ENCODE data around the gene PHF24. TPM values are rescaled to one million over a fixed set of nuclear protein-coding genes. Genes with fewer than 3 reads are reported as not detected.

The PHF24 gene
- not detected for total RNA-seq (2013)
- polyA plus RNA-seq (under 1 TPM in 1 of 3 donors, not detected in 2; 0.04 TPM), polyA minus RNA-seq (0.16 TPM in 1 of 2 replicates, not detected in the other), total RNA-seq (0 to 0.80 (median 0.39) reads per million in 11 experiments)

GRCh38 chr9:34957492-34958410, at the start of gene PHF24:
Gene PHF24, plus strand, starts transcription at chr9:34958285. Its CDS starts 13,014 bp downstream, at chr9:34971299.
- Mint-ChIP-seq H3K4me1 (peaks cover 12% of the 10 kb centered on the region), H3K27me3 (ENCODE audit: low read depth in 3 of 3) (peaks cover 60 to 79% (median 65%) of the 10 kb centered on the region in 3 donors), H3K27ac (no peak within 1 kb of the TSS), H3K36me3 (no peaks in the 10 kb centered on the region), H3K4me3 (peak within 1 kb of the TSS; percentile 56 to 81), H3K9me3 (peaks cover 0 to 10% (median 4%) of the 10 kb centered on the region in 7 donors)
- peaks cover 2 to 11% of the 10 kb centered on the region in 2 donors for H3K4me1 ChIP-seq (ENCODE audit: control insufficient read depth in 1 of 2, insufficient read depth in 2 of 2, low read length in 2 of 2)
- peak within 1 kb of the TSS; percentile 21 for H3K9ac ChIP-seq (ENCODE audit: insufficient read depth, low read length, poor library complexity, severe bottlenecking)
- intact Hi-C loops (cut with micrococcal nuclease), result no loop called here
- 1% methylated on average over 107 of the region's 116 CpGs for WGBS (ENCODE audit: insufficient coverage)
- H3K27ac ChIP-seq (ENCODE audit: low read depth in 1 of 2, low read length in 2 of 2), result no peak within 1 kb of the TSS
- H2AFZ ChIP-seq (ENCODE audit: insufficient read depth, low read depth, low read length, poor library complexity, severe bottlenecking), result peak within 1 kb of the TSS; percentile 50
- no peaks in the 10 kb centered on the region for H3K36me3 ChIP-seq (replicated peaks in 1 of 2; ENCODE audit: control insufficient read depth in 1 of 2, insufficient read depth in 2 of 2, low read length in 2 of 2)
- TF ChIP-seq, protein P1, sequence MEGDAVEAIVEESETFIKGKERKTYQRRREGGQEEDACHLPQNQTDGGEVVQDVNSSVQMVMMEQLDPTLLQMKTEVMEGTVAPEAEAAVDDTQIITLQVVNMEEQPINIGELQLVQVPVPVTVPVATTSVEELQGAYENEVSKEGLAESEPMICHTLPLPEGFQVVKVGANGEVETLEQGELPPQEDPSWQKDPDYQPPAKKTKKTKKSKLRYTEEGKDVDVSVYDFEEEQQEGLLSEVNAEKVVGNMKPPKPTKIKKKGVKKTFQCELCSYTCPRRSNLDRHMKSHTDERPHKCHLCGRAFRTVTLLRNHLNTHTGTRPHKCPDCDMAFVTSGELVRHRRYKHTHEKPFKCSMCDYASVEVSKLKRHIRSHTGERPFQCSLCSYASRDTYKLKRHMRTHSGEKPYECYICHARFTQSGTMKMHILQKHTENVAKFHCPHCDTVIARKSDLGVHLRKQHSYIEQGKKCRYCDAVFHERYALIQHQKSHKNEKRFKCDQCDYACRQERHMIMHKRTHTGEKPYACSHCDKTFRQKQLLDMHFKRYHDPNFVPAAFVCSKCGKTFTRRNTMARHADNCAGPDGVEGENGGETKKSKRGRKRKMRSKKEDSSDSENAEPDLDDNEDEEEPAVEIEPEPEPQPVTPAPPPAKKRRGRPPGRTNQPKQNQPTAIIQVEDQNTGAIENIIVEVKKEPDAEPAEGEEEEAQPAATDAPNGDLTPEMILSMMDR (IDR thresholded peaks at IDR 0.05), result no peak
- DNase-seq, result peak in 1 of 3 donors; percentile 17
- H3K4me3 ChIP-seq (replicated peaks in 1 of 3; ENCODE audit: low read depth in 2 of 3, low read length in 3 of 3), result peak within 1 kb of the TSS in 1 of 3 experiments; percentile 49
- H3K79me2 ChIP-seq (ENCODE audit: insufficient read depth, low read length), result no peaks in the 10 kb centered on the region
- H3K4me2 ChIP-seq (replicated peaks; ENCODE audit: extremely low read depth, low read length, poor library complexity, severe bottlenecking), result peak within 1 kb of the TSS; percentile 67
- peaks cover 0 to 5% of the 10 kb centered on the region in 2 donors for H3K9me3 ChIP-seq (replicated peaks in 1 of 2; ENCODE audit: control insufficient read depth in 1 of 2, insufficient read depth in 1 of 2, low read length in 2 of 2)
- peaks cover 70 to 77% of the 10 kb centered on the region in 2 donors for H3K27me3 ChIP-seq (ENCODE audit: control insufficient read depth in 2 of 2, insufficient read depth in 2 of 2, low read length in 2 of 2)
- H4K20me1 ChIP-seq (ENCODE audit: insufficient read depth, low read length), result no peaks in the 10 kb centered on the region

GRCh38 chr9:34927061-34927460, 31.0 kb upstream of the PHF24 start:
- Histone ChIP-seq H3K9ac (ENCODE audit: insufficient read depth, low read length, poor library complexity, severe bottlenecking) (no peak overlapping the region), H3K9me3 (replicated peaks in 1 of 2; ENCODE audit: control insufficient read depth in 1 of 2, insufficient read depth in 1 of 2, low read length in 2 of 2) (peaks cover 10 to 12% of the 10 kb centered on the region in 2 donors), H3K27me3 (ENCODE audit: control insufficient read depth in 2 of 2, insufficient read depth in 2 of 2, low read length in 2 of 2) (peaks cover 0 to 4% of the 10 kb centered on the region in 2 donors), H3K4me1 (ENCODE audit: control insufficient read depth in 1 of 2, insufficient read depth in 2 of 2, low read length in 2 of 2) (no peaks in the 10 kb centered on the region), H3K27ac (ENCODE audit: low read depth in 1 of 2, low read length in 2 of 2) (no peak overlapping the region), H3K79me2 (ENCODE audit: insufficient read depth, low read length) (no peaks in the 10 kb centered on the region), H4K20me1 (ENCODE audit: insufficient read depth, low read length) (no peaks in the 10 kb centered on the region), H2AFZ (ENCODE audit: insufficient read depth, low read depth, low read length, poor library complexity, severe bottlenecking) (no peak overlapping the region), H3K36me3 (replicated peaks in 1 of 2; ENCODE audit: control insufficient read depth in 1 of 2, insufficient read depth in 2 of 2, low read length in 2 of 2) (no peaks in the 10 kb centered on the region), H3K4me2 (replicated peaks; ENCODE audit: extremely low read depth, low read length, poor library complexity, severe bottlenecking) (no peak overlapping the region), H3K4me3 (replicated peaks in 1 of 3; ENCODE audit: low read depth in 2 of 3, low read length in 3 of 3) (no peak overlapping the region)
- H3K9me3 Mint-ChIP-seq, result peaks cover 12 to 20% (median 15%) of the 10 kb centered on the region in 7 donors
- intact Hi-C loops (cut with micrococcal nuclease), result no loop called here
- 100% methylated on average over 3 of the region's 4 CpGs for WGBS (ENCODE audit: insufficient coverage)
- H3K4me3 Mint-ChIP-seq, result no peak overlapping the region
- H3K4me1 Mint-ChIP-seq, result no peaks in the 10 kb centered on the region
- peaks cover 10 to 12% (median 10%) of the 10 kb centered on the region in 3 donors for H3K27me3 Mint-ChIP-seq (ENCODE audit: low read depth in 3 of 3)
- TF ChIP-seq, protein P1 (IDR thresholded peaks at IDR 0.05), result no peak
- H3K27ac Mint-ChIP-seq, result no peak overlapping the region
- H3K36me3 Mint-ChIP-seq, result no peaks in the 10 kb centered on the region
- no peak for DNase-seq

Measured in CD14-positive monocyte (primary cell).